ENCODE data around the gene STIM2.

DNA sequence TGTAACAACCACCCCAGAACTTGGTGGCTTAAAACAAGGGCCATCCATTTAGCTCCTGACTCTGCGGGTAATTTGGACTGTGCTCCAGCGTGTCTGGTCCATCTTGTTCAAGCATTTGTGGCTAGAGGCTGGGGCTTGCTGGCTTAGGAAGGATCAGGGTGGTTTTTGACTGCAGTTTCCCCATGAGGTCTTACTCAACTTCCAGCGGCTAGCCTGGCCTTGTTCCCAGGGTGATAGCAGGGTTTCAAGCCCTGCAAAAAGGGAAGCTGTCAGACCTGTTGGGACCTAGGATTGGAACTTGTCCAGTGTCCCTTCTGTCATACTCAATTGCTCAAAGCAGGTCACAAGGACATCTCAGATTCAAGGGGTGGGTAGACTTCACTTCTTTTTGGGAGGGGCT, 205.9 kb downstream of the STIM2 start:
- TF ChIP-seq, protein P1, sequence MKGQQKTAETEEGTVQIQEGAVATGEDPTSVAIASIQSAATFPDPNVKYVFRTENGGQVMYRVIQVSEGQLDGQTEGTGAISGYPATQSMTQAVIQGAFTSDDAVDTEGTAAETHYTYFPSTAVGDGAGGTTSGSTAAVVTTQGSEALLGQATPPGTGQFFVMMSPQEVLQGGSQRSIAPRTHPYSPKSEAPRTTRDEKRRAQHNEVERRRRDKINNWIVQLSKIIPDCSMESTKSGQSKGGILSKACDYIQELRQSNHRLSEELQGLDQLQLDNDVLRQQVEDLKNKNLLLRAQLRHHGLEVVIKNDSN (IDR thresholded peaks at IDR 0.05), result no peak
- TF ChIP-seq CREB1 (IDR thresholded peaks at IDR 0.05; ENCODE audit: low read depth), result no peak
- TF ChIP-seq, protein P2, sequence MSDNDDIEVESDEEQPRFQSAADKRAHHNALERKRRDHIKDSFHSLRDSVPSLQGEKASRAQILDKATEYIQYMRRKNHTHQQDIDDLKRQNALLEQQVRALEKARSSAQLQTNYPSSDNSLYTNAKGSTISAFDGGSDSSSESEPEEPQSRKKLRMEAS (IDR thresholded peaks at IDR 0.05), result no peak
- no peak for TF ChIP-seq FOXM1 (IDR thresholded peaks at IDR 0.05; ENCODE audit: borderline replicate concordance, low read depth)
- no peak for TF ChIP-seq EGR1 (IDR thresholded peaks at IDR 0.05)
- no peak for TF ChIP-seq TAF1 (IDR thresholded peaks at IDR 0.05; ENCODE audit: low read depth)
- TF ChIP-seq TCF12 (IDR thresholded peaks at IDR 0.05; ENCODE audit: low read depth), result no peak
